ENCODE measurements around the gene ZBTB20.

DNA sequence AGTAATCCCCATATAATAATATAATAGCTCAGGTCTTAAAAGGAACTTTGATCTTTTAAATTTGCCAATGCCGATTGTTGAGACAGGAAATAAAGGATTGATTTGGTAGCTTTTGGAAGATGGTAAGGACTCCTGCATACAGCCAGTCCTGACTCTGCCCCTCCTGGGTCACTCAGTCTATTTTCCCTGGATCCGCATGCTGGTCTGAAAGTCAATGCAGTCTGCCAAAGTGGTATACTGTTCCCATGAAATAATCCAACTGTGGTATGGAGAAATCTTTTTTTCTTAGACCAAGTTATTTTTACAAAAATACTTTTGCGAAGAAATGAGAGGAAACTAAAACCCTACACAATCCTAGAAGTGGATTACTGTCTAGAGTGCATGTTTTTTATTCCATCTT lies 662.2 kb downstream of the ZBTB20 start:
- TF ChIP-seq CTCF (IDR thresholded peaks at IDR 0.05; ENCODE audit: insufficient read depth, low read length, poor library complexity, severe bottlenecking) (no peak), EZH2phosphoT487 (conservative IDR thresholded peaks at IDR 0.05; ENCODE audit: low read length) (no peak)

All from SU-DHL-6 (cell line).